HG03575 (cell line): ENCODE results near the gene ANKRD18B.
"Not testable (repeated sequence)": the region's sequence is repeated elsewhere in the genome, so short reads cannot be mapped to it uniquely, and the experiment has no call there.

ENCODE experiments used
- ATAC-seq: cut with Tn5 transposase; IDR thresholded peaks from one replicate; pipeline ENCODE4 v1.9.1; 2021; ENCODE audit not compliant: unreplicated experiment, insufficient number of reproducible peaks, low FRiP score; ENCODE audit errors: extremely low read depth

The ANKRD18B gene

GRCh38 chr9:33524306-33524947 lies 376 bp downstream of the ANKRD18B start:
- ATAC-seq = no peak

- not testable (repeated sequence) for ATAC-seq
These were observed 4.0 kb downstream of the ANKRD18B start for GRCh38 chr9:33528069-33528468.

GRCh38 chr9:33533958-33534357 lies 9.9 kb downstream of the ANKRD18B start:
- not testable (repeated sequence) for ATAC-seq

- no peak for ATAC-seq
These were observed 11.5 kb downstream of the ANKRD18B start for GRCh38 chr9:33535541-33535940.

GRCh38 chr9:33543463-33543862 lies 19.4 kb downstream of the ANKRD18B start:
- ATAC-seq = not testable (repeated sequence)

- not testable (repeated sequence) for ATAC-seq
These were observed 21.7 kb downstream of the ANKRD18B start for GRCh38 chr9:33545715-33546114.

GRCh38 chr9:33548816-33549215 lies 24.8 kb downstream of the ANKRD18B start:
- ATAC-seq = not testable (repeated sequence)

GRCh38 chr9:33549418-33549817 lies 25.4 kb downstream of the ANKRD18B start:
- not testable (repeated sequence) for ATAC-seq

GRCh38 chr9:33551183-33551582 lies 27.1 kb downstream of the ANKRD18B start:
- ATAC-seq = not testable (repeated sequence)

GRCh38 chr9:33552315-33552725 lies 28.3 kb downstream of the ANKRD18B start:
- not testable (repeated sequence) for ATAC-seq

- ATAC-seq = not testable (repeated sequence)
These were observed 36.2 kb downstream of the ANKRD18B start for GRCh38 chr9:33560217-33560616.

GRCh38 chr9:33562196-33562595 lies 38.1 kb downstream of the ANKRD18B start:
- not testable (repeated sequence) for ATAC-seq

- not testable (repeated sequence) for ATAC-seq
These were observed 43.7 kb downstream of the ANKRD18B start for GRCh38 chr9:33567776-33568175.

- not testable (repeated sequence) for ATAC-seq
These were observed 53.7 kb downstream of the ANKRD18B start for GRCh38 chr9:33577786-33578185.

GRCh38 chr9:33579996-33580395 lies 55.9 kb downstream of the ANKRD18B start:
- not testable (repeated sequence) for ATAC-seq

GRCh38 chr9:33582686-33583085 lies 58.6 kb downstream of the ANKRD18B start:
- not testable (repeated sequence) for ATAC-seq

GRCh38 chr9:33586128-33586527 lies 62.1 kb downstream of the ANKRD18B start:
- not testable (repeated sequence) for ATAC-seq

- ATAC-seq = not testable (repeated sequence)
These were observed 63.7 kb downstream of the ANKRD18B start for GRCh38 chr9:33587799-33588198.

- not testable (repeated sequence) for ATAC-seq
These were observed 64.8 kb downstream of the ANKRD18B start for GRCh38 chr9:33588876-33589275.

GRCh38 chr9:33590857-33591256 lies 66.8 kb downstream of the ANKRD18B start:
- not testable (repeated sequence) for ATAC-seq

GRCh38 chr9:33596974-33597373 lies 72.9 kb downstream of the ANKRD18B start:
- ATAC-seq = not testable (repeated sequence)
